Hepatocyte (in vitro differentiated cells): ENCODE results near the gene TBC1D1.

Experiments
- EZH2 ChIP-seq: fragments of 200-600 bp; sonication (generic); IDR thresholded peaks from 2 replicates; pipeline ENCODE4 v1.6.1; 2016; ENCODE audit warnings: antibody characterized with exemption, mild to moderate bottlenecking, borderline replicate concordance
- EZH2phosphoT487 ChIP-seq: fragments of 200-600 bp; sonication (generic); IDR thresholded peaks from one replicate; pipeline ENCODE4 v1.6.1; 2018; ENCODE audit warnings: antibody characterized with exemption, mild to moderate bottlenecking, low read depth, moderate library complexity; ENCODE audit not compliant: unreplicated experiment, severe bottlenecking
- TF ChIP-seq, protein P1 (sequence below): fragments of 200-600 bp; sonication (generic); IDR thresholded peaks from 2 replicates; pipeline ENCODE4 v1.5.1; 2016; ENCODE audit warnings: antibody characterized with exemption, mild to moderate bottlenecking; ENCODE audit not compliant: poor library complexity

DNA sequence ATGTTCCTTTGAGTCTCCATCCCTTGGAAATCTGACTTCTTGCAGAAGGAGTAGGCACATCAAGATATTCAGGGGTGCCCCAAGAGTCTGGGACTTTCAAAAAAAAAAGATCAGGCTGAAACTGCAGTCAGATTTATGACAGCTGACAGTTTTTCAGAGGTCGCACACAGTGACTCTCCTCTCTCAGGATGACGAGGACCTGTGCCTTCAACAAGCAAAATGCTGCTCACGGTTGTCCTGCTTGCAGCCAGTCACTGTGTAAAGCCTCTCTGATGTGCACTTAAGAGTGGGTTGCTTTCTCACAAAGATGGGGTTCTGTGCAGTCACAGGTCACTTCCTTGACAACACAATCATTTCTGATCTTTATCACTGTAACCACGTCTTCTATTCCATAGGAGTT is 247.5 kb downstream of the TBC1D1 start:
- TF ChIP-seq, protein P1, sequence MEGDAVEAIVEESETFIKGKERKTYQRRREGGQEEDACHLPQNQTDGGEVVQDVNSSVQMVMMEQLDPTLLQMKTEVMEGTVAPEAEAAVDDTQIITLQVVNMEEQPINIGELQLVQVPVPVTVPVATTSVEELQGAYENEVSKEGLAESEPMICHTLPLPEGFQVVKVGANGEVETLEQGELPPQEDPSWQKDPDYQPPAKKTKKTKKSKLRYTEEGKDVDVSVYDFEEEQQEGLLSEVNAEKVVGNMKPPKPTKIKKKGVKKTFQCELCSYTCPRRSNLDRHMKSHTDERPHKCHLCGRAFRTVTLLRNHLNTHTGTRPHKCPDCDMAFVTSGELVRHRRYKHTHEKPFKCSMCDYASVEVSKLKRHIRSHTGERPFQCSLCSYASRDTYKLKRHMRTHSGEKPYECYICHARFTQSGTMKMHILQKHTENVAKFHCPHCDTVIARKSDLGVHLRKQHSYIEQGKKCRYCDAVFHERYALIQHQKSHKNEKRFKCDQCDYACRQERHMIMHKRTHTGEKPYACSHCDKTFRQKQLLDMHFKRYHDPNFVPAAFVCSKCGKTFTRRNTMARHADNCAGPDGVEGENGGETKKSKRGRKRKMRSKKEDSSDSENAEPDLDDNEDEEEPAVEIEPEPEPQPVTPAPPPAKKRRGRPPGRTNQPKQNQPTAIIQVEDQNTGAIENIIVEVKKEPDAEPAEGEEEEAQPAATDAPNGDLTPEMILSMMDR = no peak
- TF ChIP-seq EZH2phosphoT487 (no peak), EZH2 (no peak)
